H1 (cell line): ENCODE results near the gene RNF220. TPM values are rescaled to one million over a fixed set of nuclear protein-coding genes. Genes with fewer than 3 reads are reported as not detected.

Experiments
- USF2 ChIP-seq: IDR thresholded peaks from 2 replicates; pipeline ENCODE4 v1.6.1; 2011; ENCODE audit warnings: low read length, improper control_type of control experiment
- polyA plus RNA-seq, 7 experiments: library from polyadenylated mRNA; depleted of rRNA in 3 of 7; stranded (reverse) in 5 of 7; unstranded in 2 of 7; fragments of >200 nt in 5 of 7; fragments of 200-250 nt in 2 of 7; gene quantifications; 1 replicate in 5 of 7; 2 replicates in 1 of 7; 4 replicates in 1 of 7; pipeline versions ENCODE4 v1.2.1 to v1.2.3, GENCODE V29; 2011 to 2013; ENCODE audit warnings: missing spikeins in 2 of 7, mixed read lengths in 2 of 7
- total RNA-seq: library from RNA; stranded (reverse); fragmentation: NEBNext Ultra II Directional; extraction: Animal tissue kit (Norgen Biotek cat#: 25700); gene quantifications from 2 replicates; pipeline ENCODE4 v1.2.1, GENCODE V29; 2021

The RNF220 gene
- total and polyA plus RNA-seq, 2 of the 8 experiments (the other 6 are each of a cell fraction or from before 2014, with no cell fraction given): 123 to 160 TPM

GRCh38 chr1:44676484-44677200, 271.6 kb downstream of the RNF220 start (continued):
- TF ChIP-seq USF2: no peak
